HG03565 (cell line): ENCODE results near the gene PSMB5.

Experiments
- ATAC-seq: cut with Tn5 transposase; IDR thresholded peaks from one replicate; pipeline ENCODE4 v1.9.1; 2021; ENCODE audit warnings: mild to moderate bottlenecking, moderate library complexity; ENCODE audit not compliant: unreplicated experiment

The PSMB5 gene

DNA sequence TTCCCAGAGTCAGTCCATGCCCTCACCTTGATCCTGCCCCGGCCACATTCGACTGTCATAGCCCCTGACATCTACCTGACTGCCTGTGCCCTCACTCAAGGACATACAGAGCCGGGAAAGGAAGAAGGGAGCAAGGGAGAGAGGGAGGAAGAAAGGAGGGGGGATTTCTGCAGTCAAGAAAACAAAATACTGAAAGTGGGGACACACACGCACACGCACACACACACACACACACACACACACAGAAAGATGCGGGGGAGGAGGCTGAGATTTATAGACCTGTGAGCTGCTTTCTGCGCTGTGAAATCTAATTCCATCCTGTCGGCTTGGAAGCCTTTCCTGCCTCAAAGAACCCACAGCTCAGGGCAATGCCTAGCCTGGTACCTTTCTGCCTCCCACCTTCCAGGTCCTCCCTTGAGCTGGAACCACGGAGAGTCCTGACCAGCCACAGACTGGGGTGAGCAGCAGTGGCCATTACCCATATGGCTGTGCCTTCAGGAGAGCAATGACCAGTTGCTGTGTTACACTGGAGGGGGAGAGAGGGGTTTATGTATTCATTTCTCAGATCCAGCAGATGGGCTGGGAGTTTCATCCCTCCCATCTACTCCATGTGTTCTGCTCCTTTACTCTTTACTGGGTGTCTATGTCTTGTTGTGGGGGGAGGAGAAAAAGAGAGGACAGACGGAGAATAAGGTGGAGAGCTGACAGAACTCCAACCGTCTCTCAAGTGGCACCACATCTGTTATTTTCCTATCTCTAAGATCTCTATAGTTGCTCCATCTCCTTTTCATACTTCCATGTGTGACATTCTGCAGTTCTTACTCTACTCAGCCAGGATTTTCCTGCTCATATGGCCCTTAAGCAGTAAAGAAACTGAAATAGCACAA is 37.7 kb downstream of the PSMB5 start:
- no peak for ATAC-seq

DNA sequence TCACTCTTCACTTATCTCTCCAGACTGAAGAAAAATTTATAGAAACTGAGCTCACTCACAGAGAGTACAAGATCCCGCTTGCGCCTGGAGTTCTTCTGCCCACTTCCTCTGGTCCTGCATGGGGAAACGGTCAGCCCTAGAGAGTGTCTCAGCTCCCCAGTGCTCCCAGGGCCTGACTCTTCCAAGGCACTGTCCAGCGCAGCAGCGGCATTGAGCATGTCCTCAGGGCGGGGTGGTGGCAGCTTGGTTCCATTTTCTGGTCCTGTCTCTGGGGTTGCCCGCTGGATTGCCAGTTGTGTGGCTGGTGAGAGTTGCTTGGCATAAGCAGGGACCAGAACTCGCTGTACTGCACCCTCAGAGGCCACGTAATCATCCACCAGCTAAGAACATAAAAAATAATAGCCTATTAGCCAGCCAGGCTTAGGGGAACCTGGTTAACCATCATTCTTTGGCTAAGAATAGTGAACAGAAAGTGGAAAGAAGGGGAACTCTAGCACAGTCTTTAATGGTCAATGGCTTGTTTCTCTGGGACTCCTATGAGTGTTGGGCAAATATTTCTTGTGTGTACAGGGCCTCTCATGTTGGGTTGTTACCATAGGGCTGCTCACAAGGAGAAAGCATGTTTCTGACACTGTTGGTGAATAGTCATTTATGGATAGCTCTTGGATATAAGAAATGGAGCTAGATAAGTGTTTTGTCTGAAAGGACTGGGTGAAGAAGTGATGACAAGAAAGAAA is 38.6 kb downstream of the PSMB5 start:
- no peak for ATAC-seq

DNA sequence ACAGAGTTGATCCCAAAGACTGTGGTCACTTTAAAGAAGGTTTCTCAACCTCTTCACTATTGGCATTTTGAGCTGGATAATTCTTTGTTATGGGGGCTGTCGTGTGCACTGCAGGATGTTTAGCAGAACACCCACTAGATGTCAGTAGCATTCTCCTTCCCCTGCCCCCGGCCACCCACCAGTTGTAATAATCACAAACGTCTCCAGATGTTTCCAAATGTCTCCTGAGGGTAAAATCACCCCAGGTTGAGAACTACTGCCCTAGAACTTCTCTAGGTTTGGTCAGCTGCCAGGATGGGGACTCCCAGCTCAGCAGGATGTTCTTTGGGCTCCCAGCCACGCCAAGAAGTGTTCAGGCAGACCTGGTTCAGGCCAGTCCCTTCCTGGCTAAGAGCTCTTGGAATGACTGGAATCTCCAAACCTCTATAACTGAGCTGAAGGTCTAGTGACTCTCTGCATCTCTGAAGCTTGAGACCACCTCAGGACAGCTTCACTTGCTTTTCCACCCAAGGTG is 39.9 kb downstream of the PSMB5 start:
- no peak for ATAC-seq

DNA sequence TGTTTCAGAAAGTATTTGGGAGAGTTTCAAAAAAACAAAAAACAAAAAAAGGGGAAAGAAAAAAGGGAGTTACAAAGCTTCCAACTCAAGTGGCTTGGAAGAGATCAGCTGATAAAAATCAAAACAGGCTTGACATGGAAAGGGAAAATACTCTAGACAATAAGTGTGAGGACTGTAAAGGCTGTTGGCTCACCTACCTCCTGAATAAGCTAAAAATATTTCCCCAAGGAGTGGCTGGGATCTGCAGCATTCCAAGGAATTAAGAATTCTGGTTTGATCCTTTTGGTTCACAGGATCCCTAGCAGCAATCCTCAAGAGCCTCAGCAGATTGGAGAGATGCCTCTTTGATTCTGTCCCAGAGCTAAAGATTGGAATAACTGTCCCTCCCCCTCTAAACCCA is 41.2 kb downstream of the PSMB5 start:
- no peak for ATAC-seq

DNA sequence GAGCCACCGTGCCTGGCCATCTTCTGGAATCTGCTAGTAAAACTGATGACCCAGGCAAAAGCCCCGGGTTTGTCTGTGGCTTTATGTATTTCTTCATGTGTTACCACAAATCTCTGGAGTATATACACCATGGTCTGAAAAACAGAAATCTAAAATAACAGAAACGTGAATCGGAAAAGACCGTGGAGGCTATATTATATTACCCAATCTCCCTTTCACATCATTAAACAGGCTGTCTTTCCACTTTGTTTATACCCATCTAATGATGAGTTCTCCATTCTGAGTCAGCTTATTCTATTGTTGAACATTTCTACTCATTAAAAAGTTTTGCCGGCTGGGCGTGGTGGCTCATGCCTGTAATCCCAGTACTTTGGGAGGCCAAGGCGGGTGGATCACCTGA is 42.8 kb downstream of the PSMB5 start:
- no peak for ATAC-seq

DNA sequence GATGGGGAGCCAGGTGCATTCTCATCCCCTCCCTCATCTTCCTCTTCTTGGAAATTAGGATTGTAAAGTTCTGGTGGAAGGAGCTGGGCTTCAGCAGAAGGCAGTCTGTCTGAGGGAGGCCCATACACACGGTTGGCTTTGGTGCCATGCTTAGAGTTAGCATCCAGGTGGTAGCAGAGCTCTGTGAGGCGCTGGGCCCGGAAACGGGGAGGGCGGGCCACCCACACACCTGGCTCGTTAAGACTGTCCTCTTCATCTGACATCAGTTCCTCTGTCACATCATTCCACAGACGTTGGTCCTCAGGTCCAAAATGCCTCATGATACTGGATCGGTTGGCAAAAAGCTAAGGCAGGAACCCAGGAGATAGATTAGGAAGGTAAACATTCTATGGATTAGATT is 47.4 kb downstream of the PSMB5 start:
- no peak for ATAC-seq

DNA sequence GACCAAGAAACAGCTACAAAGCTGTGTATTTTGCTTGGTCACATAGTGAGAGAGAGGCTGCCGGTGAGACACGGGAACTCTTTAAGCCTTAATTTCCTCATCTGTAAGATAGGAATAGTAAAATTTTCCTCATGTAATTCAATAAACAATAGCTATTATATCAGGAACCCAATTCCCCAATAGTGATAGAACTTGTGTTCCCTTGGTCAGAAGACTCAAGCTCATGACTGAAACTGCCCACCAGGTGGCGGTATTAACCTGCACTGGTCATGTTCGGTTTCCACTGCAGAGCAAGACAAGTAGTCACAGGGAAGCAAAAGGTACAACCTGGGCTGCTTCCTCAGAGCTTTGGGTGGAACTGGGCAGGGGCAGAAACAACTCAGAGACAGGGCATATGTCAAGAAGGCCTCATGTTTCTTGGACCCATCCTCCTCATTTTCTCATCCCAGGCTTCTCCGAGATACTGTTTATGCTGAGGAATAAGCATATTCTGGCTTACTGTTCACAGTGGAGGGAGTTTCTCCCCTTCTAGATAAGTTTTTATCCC is 48.1 kb downstream of the PSMB5 start:
- ATAC-seq: peak; percentile 41

DNA sequence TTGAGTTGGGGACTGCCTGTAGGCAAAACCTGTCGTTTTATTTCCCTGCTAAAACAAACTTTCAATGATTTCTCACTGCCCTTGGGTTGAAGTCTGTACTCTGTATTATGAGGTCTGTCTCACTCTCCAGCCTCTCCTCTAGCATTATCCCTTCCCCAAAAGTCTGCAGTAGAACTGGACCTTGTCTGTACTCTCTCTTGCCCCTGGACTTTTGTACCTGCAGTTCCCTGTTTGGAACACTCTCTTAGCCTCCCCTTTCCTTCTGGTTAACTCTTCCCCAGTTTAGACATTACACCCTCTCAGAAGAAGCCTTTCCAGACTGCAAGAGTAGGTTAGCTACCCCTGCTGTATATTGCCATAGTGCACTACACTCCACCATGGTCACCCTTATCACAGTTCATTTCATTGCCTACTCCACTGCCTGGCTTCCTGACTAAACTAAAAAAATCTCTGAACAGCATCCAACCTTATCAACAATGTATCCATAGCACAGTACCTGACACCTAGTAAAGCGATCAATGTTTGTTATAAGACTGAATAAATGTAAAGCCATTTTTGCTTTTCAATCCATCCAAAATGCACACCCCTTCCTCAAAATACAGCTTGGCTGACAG is 48.7 kb downstream of the PSMB5 start:
- no peak for ATAC-seq

DNA sequence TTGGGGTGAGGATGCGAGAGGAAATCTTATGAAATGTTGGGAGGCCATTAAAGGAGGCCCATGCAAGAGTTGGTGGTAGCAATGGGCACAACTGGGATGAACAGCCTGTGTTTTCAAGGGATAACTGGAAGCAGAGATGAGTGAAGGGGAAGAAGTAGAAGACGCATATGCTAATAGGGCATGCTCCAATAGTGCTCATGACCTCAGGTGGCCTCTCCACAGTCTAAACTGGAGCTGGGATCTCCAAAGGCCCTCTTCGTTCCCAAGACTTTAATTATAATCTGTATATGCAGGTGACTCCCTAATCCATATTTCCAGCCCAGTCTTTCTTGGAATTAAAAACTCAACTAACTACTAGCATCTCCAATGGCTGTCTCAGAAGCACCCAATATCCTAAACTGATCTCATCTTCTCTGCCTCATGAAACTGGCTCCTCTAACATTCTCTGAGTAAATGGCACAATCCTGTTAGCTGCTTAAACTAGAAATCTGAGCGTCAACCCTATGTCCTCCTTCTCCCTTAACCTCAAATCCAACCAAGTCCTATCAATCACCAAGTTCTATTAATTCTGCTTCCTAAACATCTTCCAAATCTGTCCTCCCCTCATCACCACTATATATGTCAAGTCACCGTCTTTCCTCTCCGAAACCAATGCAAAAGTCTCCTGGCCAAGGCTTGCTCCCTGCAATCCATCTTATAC is 49.6 kb downstream of the PSMB5 start:
- ATAC-seq: no peak

DNA sequence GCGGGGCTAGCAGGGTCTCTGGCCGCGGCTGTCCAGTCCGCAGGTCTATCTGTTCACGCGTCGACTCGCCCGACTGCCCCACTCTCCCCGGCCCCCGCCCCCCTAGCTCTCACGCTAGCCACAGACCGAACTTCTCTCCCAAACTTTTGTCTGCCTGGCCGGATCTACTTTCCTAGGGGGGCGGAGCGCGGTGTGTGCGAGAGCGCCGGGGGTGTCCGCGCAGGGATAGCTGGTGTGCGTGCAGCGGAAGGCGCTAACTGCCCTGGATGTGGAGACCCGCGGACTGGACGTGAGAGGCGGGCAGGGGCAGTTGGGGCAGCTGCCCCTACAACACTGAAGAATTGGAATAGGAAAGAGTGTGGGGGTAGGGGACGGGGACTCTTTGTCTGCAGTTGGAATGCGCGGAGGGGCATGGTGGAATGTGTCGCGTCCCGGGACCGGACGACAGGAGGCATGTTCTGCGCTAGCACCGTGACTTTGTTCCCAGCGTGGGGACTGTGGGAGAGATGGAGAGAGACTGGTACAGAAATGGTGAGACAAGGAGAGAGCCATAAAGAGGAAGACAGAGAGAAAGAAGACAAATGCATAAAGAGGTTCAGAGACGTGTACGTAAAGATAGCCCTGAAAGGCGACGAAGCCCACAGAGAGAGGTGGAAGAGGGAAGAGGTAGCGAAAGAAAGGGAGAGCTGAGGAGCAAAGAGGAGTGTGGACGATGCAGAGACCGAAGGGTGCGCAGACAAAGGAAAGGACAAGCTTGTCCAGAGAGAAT is 52.0 kb downstream of the PSMB5 start, which contains the start of gene AJUBA:
AJUBA (minus strand) TSS at position 75 of the 769 bp plus-strand sequence. CDS start 285 bp downstream, outside the sequence.
- ATAC-seq: no peak

DNA sequence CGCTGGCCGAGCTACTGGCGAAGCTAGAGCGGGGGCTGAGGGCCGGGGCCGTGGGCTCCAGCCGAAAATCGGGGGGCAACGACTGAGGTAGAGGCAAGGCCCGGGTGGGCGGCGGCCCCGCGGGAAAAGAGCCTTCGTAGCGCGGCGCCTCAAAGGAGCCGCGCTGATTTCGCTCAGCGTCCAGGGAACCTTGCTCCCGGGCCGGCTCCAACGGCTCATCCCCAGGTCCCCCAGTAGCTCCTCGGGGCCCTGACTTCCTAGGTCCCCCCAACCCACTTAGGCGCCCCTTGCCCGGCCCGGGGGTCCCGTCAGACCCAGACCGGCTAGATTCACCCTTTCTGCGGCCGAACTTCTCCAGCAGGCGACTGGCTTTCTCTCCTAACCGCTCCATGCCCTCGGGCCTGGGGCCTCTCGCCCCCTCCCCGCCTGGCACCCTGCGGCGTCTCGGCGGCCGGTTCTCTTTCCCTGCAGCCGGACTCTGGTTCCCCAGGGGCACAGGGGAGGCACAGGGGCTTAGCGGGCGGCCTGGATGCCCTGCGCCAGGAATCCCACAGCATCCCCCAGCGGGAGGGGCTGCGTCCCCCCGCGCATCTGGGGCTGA is 52.7 kb downstream of the PSMB5 start:
- ATAC-seq: no peak

DNA sequence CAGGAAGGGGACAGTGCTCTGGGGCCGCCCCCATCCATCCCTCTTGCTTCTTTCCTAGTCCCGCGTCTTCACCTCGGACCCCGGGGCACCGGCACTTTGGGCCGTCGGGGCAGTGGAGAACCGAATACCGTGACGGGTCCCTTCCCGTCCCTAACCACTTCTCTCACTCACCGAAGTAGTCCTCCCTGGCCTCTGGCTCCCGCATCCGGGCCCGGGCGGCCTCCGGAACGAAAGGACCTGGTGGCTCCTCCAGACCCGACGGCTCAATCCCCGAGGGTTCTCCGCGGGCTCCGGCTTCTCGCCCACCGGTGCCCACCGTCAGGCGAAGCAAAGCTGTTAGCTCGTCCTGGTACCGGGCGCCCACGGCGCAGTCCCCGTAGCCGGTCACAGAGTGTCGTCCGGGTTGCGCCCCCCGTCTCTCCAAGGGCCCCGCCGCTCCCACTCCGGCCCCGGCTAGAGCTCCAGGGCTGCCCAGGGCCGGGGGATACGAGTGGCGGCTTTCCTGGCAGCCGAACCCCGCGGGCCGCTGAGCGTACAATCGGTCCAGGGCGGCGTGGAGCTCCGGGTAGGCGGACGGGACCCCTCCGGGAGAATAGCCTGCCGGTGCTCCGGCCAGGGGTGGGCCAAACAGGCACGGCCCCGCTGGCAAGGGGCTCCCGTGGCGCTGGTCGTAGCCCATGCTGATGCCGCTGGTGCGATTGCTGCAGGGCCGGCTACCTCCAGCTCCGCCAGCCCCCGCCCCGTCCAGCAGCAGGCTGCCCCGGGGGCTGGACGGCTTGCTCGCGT is 53.4 kb downstream of the PSMB5 start:
- no peak for ATAC-seq

DNA sequence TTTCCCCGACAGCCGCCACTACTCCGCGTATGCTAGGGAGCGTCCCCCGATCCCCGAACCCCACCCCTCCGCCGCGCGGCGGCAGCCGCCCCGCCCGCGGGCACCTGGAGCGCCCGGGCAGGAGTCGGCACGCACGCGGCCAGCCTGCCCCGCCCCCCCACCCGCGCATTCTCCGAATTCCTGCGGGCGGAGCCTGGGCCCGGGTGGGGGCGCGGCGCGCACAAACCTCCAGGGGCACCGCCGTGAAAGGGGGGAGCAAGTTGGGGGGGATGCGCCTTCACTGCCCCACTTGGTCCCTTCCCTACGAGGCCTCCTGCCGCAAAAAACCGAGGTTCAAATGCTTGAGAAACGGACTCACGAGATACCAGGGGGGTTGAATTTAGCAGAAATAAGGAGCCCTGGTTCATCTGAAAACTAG is 54.0 kb downstream of the PSMB5 start:
- no peak for ATAC-seq

DNA sequence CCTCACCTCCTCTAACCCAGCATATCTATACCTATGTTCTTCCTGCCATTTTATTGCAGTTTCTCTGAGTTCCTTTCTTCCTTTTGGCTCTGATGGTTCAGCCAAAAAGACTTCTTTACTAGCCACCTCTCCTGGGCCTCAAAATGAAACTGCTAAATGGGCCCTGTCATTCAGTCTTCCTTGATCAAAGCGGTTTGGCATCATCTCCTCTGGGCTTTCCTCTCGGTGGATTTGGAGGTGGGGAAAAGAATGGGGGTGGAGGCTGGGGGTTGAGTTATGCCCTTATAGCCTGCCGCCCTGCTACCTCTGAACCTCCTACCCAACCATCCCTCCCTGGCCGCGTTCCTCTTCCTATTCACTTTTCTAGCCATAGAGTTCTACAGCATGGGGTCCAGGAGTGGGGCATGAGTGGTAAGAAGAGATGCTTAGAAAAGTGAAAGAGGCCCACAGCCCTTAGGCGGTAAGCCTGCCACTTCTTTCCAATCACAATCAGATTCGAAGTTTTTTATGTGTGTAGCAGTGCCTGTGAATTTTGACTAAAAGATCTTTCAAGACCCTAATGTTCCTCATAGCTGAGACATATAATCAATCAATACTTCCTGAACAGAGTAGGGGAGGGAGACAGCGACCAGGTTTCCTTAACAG is 54.8 kb downstream of the PSMB5 start:
- ATAC-seq: no peak

DNA sequence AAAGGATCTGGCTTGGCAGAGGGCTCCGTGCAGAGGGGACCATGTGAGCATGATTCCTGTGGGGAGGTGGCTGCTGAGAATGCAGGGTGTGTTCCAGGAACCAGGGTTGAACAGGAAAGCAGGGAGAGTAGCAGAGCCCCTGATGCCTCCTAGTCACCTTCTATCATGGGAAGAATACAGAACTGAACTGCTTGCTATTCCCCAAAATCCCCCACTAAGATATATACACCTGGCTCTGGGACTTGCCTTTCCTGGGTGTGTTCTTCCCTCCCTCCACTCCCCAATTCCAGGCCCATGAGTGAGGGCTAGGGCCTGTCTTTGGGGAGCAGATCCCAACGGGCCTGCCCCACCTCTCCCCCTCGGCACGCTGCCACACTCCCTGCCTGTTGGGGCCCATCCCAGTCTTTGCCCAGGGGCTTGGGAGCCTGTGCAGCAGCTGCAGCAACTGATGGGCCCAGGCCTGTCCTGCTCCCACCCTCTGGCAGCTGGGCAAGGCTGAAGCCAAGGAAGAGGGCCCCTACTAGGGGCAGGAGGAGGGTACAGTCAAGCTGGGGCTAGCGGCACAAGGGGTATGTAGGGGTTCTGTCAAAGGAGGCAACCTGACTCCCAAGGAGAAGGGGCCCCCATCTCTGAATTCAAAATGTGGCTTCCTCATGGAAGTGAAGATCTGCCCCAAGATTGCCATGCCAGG is 55.6 kb downstream of the PSMB5 start:
- no peak for ATAC-seq

DNA sequence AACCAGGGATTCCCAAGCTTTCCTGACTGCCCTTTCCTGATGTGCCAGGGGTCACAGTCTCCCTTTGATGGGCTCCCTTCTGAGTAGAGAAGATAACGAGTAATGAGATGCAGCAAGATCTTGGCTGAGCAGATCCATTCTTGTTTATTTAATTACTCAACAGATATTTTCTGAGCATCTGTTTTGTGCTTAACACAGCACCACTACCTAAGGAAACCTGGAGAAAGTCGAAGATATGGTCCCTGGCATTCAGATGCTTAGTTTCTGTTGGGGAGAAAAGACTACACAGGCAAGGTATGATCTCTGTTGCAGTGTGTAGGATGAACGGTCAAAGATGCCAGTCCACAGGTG is 56.2 kb downstream of the PSMB5 start:
- ATAC-seq: no peak

DNA sequence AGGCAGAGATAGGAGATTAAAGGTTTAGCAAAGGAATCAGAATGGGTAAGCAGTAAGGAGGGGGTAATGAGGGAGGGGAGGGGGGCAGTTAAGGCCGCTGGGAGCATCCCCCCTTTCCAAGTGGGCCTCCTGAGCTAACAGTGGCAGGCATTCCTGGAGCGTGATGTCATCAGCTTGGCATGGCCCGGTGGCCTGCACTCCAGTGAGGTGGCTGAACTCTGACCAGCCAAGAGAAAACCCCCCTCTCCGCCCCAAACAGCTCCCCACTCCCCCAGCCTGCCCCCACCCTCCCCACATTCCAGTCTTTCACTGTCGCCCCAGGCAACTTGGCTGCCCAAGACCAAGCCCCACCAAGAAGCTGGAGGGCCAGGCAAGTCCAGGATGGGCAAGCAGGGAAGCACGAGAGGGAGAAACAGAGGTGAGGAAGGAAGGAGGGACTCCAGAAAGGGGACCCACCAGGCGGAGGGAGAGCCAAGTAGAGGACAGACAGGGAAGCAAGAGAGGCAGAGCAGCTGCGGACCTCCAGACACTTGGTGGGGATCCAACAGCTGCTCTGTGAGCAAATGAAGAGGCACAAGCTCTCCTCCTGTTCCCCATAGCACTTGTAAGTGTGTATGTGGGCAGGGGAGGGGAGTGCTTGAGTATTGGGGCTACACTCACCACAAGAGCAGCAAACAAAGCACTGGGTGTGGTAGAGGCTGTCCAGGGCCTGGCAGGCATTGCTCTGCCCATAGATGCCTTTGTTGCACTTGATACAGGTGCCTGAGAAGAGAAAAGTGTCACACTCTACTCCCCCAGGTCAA is 56.8 kb downstream of the PSMB5 start:
- ATAC-seq: no peak
